ENCODE data around the gene DNAJC6. TPM values are rescaled to one million over a fixed set of nuclear protein-coding genes. Genes with fewer than 3 reads are reported as not detected.

The DNAJC6 gene
- total RNA-seq, 1 experiment from 2014 or later, result 4.0 TPM

DNA sequence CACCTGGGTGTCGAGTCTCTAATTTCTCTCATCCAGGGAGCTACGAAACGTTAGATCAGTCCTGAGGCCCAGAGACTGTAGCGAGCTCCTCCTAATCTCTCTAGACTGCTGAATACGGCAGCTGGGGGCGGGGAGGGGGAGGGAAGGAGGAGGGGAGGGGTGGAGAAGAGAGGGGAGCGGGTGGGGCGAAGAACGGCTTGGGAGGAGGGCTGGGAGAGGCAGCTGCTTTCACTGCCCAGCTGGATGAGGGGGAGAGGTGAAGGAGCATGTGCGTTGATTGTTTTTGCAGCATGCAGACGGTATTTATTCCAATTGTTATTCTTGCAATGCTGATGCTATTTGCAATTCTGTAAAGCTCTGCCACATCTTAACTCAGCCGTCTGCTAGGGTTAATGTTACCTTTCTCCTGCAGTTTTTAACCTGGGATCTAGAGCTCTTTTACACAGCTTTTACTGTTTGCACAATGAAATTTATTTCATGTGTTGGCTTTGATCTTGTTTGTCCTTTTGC lies 790 bp downstream of the DNAJC6 start:
- DNase-seq (ENCODE audit: low read depth, low spot score) (no peak), ATAC-seq (peak; percentile 78)
- BruUV-seq (replicated peaks), result no TSS peak
- Histone ChIP-seq H3K36me3 (ENCODE audit: control insufficient read depth, insufficient read depth, low read length) (no peaks in the 10 kb centered on the region), H3K9me3 (ENCODE audit: control insufficient read depth, insufficient read depth, low read depth, low read length) (no peaks in the 10 kb centered on the region), H3K27me3 (ENCODE audit: control insufficient read depth, insufficient read depth, low read length) (peaks cover 16% of the 10 kb centered on the region), H3K4me1 (ENCODE audit: control insufficient read depth, insufficient read depth, low read length) (0 out of 2 replicates have a peak, but pooled peaks cover 3% of the 10 kb centered on the region), H3K4me3 (ENCODE audit: low read depth in 2 of 2, low read length in 2 of 2) (peak overlapping the region; percentile 40 to 46), H3K27ac (ENCODE audit: low read length) (no peak overlapping the region)
- ChIA-PET CTCF (interaction anchor here (0.7 kb wide), 1 partner anchor 150 kb away, joined by 3 read pairs; no protein-coding TSS in a partner anchor), POLR2A (no interaction called here)
- in situ Hi-C loops (cut with HindIII; ENCODE audit: low pct_unique_long_range_greater_than_20kb, low sequenced_read_pairs) (no loop called here), intact Hi-C loops (cut with micrococcal nuclease; ENCODE audit: unreplicated experiment) (no loop called here)
- TF ChIP-seq CTCF (IDR thresholded peaks at IDR 0.05) (no peak), SIN3A (IDR thresholded peaks at IDR 0.05; ENCODE audit: borderline replicate concordance, insufficient read depth, low read depth, low read length) (no peak), TCF7L2 (IDR thresholded peaks at IDR 0.05; ENCODE audit: low read depth, low read length) (no peak), REST (IDR thresholded peaks at IDR 0.05; ENCODE audit: insufficient read depth in 1 of 2, low read depth in 2 of 2, low read length in 1 of 2) (no peak), POLR2AphosphoS5 (IDR thresholded peaks at IDR 0.05; ENCODE audit: low read depth, low read length) (no peak)

DNA sequence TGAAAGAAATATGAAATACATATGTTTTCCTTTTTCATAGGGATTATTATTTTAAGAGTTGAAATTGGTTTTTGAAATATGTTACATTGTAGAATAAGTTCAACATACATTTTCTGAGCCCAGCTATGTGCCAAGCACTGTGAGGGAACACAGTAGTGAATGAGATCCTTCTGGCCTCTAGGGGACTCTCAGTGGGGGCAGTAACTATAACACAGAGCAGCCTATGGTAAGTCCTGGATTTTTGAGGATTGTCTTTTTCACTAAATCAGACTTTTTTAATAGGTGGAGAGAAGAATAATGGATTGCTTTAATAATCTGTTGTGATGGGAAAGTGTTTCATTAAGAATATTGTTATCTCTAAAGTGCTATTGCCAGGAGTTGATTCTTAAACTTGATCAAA lies 2.4 kb downstream of the DNAJC6 start:
- Histone ChIP-seq H3K36me3 (ENCODE audit: control insufficient read depth, insufficient read depth, low read length) (no peaks in the 10 kb centered on the region), H3K27ac (ENCODE audit: low read length) (no peak overlapping the region), H3K4me3 (ENCODE audit: low read depth in 2 of 2, low read length in 2 of 2) (no peak overlapping the region), H3K9me3 (ENCODE audit: control insufficient read depth, insufficient read depth, low read depth, low read length) (no peaks in the 10 kb centered on the region), H3K27me3 (ENCODE audit: control insufficient read depth, insufficient read depth, low read length) (peaks cover 16% of the 10 kb centered on the region), H3K4me1 (ENCODE audit: control insufficient read depth, insufficient read depth, low read length) (0 out of 2 replicates have a peak, but pooled peaks cover 3% of the 10 kb centered on the region)
- POLR2A ChIA-PET, result no interaction called here
- CTCF ChIA-PET, result no interaction called here
- TF ChIP-seq SIN3A (IDR thresholded peaks at IDR 0.05; ENCODE audit: borderline replicate concordance, insufficient read depth, low read depth, low read length) (no peak), CTCF (IDR thresholded peaks at IDR 0.05) (no peak; the same call in 1 of the 2 replicates), POLR2AphosphoS5 (IDR thresholded peaks at IDR 0.05; ENCODE audit: low read depth, low read length) (no peak), REST (IDR thresholded peaks at IDR 0.05; ENCODE audit: insufficient read depth in 1 of 2, low read depth in 2 of 2, low read length in 1 of 2) (no peak)
- DNase-seq (ENCODE audit: low read depth, low spot score) (no peak), ATAC-seq (no peak)
- intact Hi-C loops (cut with micrococcal nuclease; ENCODE audit: unreplicated experiment) (no loop called here), in situ Hi-C loops (cut with HindIII; ENCODE audit: low pct_unique_long_range_greater_than_20kb, low sequenced_read_pairs) (no loop called here)
- BruUV-seq (replicated peaks), result no TSS peak
